ENCODE measurements around the gene CHFR.
"Not testable (repeated sequence)": the region's sequence is repeated elsewhere in the genome, so short reads cannot be mapped to it uniquely, and the experiment has no call there.

The CHFR gene

GRCh38 chr12:132873724-132874123, 13.7 kb downstream of the CHFR start:
- no peak for DNase-seq

DNA sequence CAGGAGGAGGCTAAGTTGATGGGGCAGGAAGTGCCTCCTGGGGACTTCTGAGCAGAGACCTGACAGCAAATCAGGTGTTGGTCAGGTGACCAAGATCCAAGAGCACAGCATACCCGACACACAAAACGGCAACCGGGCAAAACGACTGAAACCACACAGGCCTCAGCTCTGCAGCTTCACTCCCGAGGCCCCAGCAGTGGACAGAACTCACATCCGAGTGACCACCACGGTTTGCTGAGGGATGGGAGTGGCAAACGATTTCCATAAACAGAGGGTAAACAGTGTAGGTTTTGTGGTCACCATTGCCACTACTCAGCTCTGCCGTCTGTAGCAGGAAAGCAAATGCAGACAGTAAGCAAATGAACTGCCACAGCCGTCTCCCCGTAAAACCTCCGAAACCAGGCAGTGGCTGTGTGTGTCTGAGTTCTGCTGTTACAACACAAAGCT, 14.4 kb downstream of the CHFR start:
- no peak for DNase-seq

- DNase-seq, result no peak
These were observed 15.1 kb downstream of the CHFR start for GRCh38 chr12:132872073-132872855.

- DNase-seq, result no peak
These were observed 17.9 kb downstream of the CHFR start for GRCh38 chr12:132869551-132869950.

- DNase-seq, result no peak
These were observed 21.1 kb downstream of the CHFR start for GRCh38 chr12:132866251-132866828.

- DNase-seq, result no peak
These were observed 25.8 kb downstream of the CHFR start for GRCh38 chr12:132861558-132861957.

DNA sequence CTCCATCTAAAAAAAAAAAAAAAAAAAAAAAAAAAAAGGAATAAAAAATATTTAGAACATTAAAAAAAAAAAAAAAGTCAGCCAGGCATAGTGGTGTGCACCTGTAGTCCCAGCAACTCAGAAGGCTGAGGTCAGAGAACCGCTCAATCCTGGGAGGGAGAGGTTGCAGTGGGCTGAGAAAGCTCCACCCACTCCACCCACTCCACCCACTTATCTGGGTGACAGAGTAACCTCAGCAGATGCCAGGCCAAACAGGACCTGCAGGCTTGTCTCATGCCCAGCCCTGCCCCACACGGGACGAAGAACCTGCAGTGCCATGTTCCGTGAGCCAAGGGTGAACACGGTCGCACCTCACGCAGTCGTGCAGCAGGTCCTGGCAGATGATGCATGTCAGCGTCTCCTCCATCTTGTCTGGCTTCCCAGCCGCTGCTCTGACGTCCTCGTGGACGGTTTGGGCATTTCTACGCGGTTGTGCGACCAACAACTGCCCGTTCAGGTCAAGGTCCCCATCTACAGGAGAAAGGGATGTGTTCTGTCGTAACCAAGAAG, 28.6 kb downstream of the CHFR start:
- no peak for DNase-seq

GRCh38 chr12:132857019-132857418, 30.4 kb downstream of the CHFR start:
- DNase-seq, result not testable (repeated sequence)

GRCh38 chr12:132856581-132856980, 30.8 kb downstream of the CHFR start:
- DNase-seq, result no peak

GRCh38 chr12:132855211-132855610, 32.2 kb downstream of the CHFR start:
- DNase-seq, result not testable (repeated sequence)

- DNase-seq, result no peak
These were observed 33.9 kb downstream of the CHFR start for GRCh38 chr12:132853285-132854092.

GRCh38 chr12:132852496-132852895, 34.9 kb downstream of the CHFR start:
- no peak for DNase-seq

DNA sequence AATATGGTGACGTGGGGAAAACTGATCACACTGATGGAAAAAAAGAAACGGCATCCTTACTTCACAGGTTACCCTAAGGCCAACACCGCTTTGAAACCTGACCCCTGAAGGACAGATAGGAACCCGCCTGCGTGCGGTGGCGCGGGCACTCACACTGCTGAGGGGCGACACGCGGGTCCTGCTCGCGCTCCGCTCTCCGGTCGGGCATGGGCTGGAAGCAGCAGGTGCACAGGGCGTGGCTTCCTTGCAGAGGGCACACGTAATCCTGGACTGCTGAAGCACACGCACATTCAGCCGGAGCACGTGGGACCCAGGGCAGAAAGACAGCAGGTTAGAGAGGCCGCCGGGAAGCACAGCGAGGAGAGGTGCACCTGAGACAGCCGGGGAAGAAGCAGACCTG, 35.9 kb downstream of the CHFR start:
- DNase-seq, result no peak

DNA sequence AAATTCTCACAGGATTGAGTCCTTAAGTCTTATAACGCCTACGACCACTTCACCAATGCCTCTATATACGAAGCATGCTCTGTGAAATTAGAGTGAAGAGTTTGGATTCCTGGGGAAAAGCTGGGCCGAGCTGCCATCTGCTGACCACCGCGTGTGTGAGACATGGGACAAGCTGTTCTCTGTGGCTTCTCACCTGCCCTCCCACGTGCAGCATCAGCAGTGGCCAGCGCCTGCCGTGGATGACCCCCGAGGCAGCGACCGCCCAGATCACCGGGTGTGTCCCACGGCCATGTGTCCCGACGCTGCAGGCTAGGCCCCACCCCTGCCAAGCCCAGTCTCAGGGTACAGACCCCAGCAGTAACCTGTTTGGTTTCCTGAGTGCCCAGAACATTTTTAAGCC, 37.1 kb downstream of the CHFR start:
- DNase-seq, result no peak

- no peak for DNase-seq
These were observed 38.9 kb downstream of the CHFR start for GRCh38 chr12:132848521-132848920.

DNA sequence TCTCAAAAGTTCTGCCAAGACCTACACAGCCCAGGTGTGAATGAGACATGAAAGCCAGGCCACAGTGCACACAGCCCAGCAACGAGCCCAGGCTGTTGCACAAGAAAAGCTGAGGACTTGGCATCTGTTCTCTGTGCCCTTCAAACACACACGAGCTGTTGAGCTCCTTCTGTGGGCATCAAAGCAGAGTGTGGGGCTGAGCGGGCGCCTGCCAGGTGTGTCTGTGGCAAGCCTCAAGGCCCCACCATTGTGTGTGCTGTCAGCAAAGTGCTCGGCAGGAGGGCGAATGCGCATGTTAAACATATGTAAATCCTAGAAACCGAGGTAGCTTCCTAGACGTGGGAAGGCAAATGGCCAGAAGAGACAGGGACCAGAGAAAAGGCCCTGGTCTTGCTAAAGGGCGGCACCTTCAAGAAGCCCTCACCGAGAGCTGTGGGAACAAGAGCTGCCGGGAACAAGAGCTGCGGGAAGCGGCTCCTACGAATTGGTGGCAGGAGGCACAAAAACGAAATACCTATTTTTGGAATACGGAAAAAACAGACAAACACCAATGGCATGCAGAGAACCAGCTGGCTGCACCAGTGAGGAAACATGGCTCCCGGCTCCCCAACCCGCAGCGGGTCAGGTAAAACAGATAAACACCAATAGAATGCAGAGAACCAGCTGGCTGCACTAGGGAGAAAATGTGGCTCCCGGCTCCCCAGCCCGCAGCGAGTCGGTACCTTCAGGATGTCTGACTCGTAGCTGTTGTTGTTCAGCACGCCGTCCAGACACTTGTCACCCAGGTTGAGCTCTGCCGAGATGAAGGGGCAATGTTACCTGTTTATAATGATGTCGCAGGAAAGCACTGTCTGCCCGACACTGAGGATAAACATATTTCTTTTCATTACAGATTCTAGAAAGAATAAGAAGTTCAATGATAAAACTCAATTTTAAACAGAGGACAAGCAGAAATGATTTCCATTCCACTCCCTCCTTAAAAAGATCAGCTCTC, 39.7 kb downstream of the CHFR start:
- DNase-seq, result no peak

DNA sequence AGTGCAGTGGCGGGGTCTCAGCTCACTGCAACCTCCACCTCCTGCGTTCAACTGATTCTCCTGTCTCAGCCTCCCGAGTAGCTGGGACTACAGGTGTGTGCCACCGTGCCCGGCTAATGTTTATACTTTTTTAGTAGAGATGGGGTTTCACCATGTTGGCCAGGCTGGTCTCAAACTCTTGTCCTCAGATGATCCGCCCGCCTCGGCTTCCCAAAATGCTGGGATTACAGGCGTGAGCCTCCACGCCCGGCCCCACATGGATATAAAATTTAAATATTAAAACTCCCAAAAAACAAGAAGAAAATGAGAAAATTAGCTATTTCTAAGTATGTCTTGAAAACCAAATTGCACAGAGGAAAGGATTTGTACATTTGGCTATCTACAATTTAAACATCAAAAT, 42.7 kb downstream of the CHFR start:
- DNase-seq, result not testable (repeated sequence)

- DNase-seq, result no peak
These were observed 44.9 kb downstream of the CHFR start for GRCh38 chr12:132842449-132843045.

- DNase-seq, result no peak
These were observed 46.3 kb downstream of the CHFR start for GRCh38 chr12:132841151-132841550.

- no peak for DNase-seq
These were observed 46.9 kb downstream of the CHFR start for GRCh38 chr12:132840536-132840935.

DNA sequence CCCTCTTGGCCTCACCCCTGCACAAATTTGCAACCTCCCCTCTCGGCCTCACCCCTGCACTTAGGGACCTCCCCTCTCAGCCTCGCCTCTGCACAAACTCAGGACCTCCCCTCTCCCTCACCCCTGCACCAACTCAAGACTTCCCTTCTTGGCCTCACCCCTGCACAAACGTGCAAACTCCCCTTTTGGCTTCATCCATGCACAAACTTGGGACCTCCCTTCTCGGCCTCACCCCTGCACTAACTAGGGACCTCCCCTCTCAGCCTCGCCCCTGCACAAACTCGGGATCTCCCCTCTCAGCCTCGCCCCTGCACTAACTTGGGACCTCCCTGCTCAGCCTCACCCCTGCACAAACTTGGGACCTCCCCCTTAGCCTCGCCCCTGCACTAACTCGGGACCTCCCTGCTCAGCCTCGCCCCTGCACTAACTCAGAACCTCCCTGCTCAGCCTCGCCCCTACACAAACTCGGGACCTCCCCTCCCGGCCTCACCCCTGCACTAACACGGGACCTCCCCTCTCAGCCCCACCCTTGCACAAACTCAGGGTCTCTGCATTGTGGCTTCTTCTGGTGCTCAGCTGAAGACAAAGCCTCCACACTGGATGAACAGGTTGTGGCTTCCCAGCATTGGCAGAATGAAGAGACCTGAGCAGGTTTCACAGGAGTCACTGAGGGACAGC, 47.7 kb downstream of the CHFR start:
- DNase-seq, result no peak

Data from activated CD8-positive, alpha-beta memory T cell treated with anti-CD3 and anti-CD28 coated beads for 24 hours (primary cell).